HEK293T (cell line): ENCODE data around the gene MAP1LC3A.
A peak's percentile ranks its signal among the peaks of the same experiment; 100 is the strongest.

Experiments used
- CTCF ChIA-PET: fragments of 350-600 bp; formaldehyde crosslinking; extraction: SDS; loops from one replicate; lab custom pipeline; 2021; ENCODE audit warnings: antibody characterized with exemption, inconsistent platforms; lab: Yijun Ruan, JAX
- POLR2A ChIA-PET: fragments of 350-600 bp; formaldehyde crosslinking; extraction: SDS; loops from one replicate; lab custom pipeline; 2020; ENCODE audit warnings: antibody characterized with exemption, inconsistent platforms; lab: Yijun Ruan, JAX
- DNase-seq: peaks from one replicate; pipeline ENCODE4 v3.0.0; 2012; ENCODE audit warnings: mixed read lengths; ENCODE audit errors: extremely low spot score
- ARNT ChIP-seq: fragments of 450-650 bp; IDR thresholded peaks from 2 replicates; pipeline ENCODE4 v1.6.1; 2017; ENCODE audit warnings: mild to moderate bottlenecking
- BHLHE40 ChIP-seq: fragments of 450-650 bp; IDR thresholded peaks from 2 replicates; pipeline ENCODE4 v1.6.1; 2016; ENCODE audit warnings: mild to moderate bottlenecking, moderate library complexity, borderline replicate concordance
- CTBP1 ChIP-seq: fragments of 450-650 bp; IDR thresholded peaks from 2 replicates; pipeline ENCODE4 v1.6.1; 2016; ENCODE audit warnings: borderline replicate concordance
- ELF4 ChIP-seq: fragments of 450-650 bp; IDR thresholded peaks from 2 replicates; pipeline ENCODE4 v1.6.1; 2017; ENCODE audit warnings: antibody characterized with exemption
- FOXA1 ChIP-seq: fragments of 450-650 bp; IDR thresholded peaks from 2 replicates; pipeline ENCODE4 v1.6.1; 2016; ENCODE audit warnings: mild to moderate bottlenecking
- FOXK2 ChIP-seq: fragments of 450-650 bp; IDR thresholded peaks from 2 replicates; pipeline ENCODE4 v1.6.1; 2016; ENCODE audit warnings: mild to moderate bottlenecking
- FOXM1 ChIP-seq: fragments of 450-650 bp; IDR thresholded peaks from 2 replicates; pipeline ENCODE4 v1.6.1; 2017; ENCODE audit warnings: mild to moderate bottlenecking, borderline replicate concordance
- HDGF ChIP-seq: fragments of 450-650 bp; IDR thresholded peaks from 2 replicates; pipeline ENCODE4 v1.6.1; 2017; ENCODE audit warnings: antibody characterized with exemption, borderline replicate concordance
- L3MBTL2 ChIP-seq: fragments of 450-650 bp; conservative IDR thresholded peaks from 2 replicates; pipeline ENCODE4 v1.6.1; 2016; ENCODE audit warnings: mild to moderate bottlenecking
- LEF1 ChIP-seq: fragments of 450-650 bp; IDR thresholded peaks from 2 replicates; pipeline ENCODE4 v1.6.1; 2017; ENCODE audit warnings: mild to moderate bottlenecking, borderline replicate concordance
- NFRKB ChIP-seq: fragments of 450-650 bp; IDR thresholded peaks from 2 replicates; pipeline ENCODE4 v1.6.1; 2016; ENCODE audit warnings: mild to moderate bottlenecking, moderate library complexity
- SP1 ChIP-seq: fragments of 450-650 bp; IDR thresholded peaks from 2 replicates; pipeline ENCODE4 v1.6.1; 2017
- SUZ12 ChIP-seq: fragments of 450-650 bp; IDR thresholded peaks from 2 replicates; pipeline ENCODE4 v1.6.1; 2016; ENCODE audit warnings: mild to moderate bottlenecking
- TARDBP ChIP-seq: fragments of 450-650 bp; IDR thresholded peaks from 2 replicates; pipeline ENCODE4 v1.6.1; 2016
- ZNF384 ChIP-seq: fragments of 450-650 bp; IDR thresholded peaks from 2 replicates; pipeline ENCODE4 v1.6.1; 2016
- TF ChIP-seq, protein P1 (sequence below): fragments of 450-650 bp; IDR thresholded peaks from 2 replicates; pipeline ENCODE4 v1.6.1; 2016

Gene MAP1LC3A

DNA sequence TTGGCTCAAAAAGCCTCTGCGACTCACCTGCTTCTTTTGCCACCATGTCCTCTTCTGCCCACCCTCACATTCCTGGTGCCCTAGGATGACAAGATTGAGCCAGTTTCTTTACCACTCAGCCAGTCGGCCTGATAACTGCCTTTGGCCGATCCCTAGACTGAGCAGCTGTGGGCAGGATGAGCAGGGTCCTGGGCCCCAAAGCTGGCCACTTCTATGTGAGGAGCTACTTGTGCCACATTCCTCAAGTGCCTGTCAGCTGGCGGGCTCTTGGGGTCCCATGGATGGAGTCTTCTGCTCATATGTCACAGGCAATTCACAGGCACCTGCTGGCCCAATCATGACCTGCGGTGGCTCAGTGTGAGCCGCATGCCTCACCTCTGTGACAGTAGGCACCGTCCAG, 25.8 kb upstream of the MAP1LC3A start:
- no peak for TF ChIP-seq L3MBTL2
- TF ChIP-seq ARNT: no peak
- TF ChIP-seq SP1: no peak
- TF ChIP-seq BHLHE40: no peak
- TF ChIP-seq HDGF: no peak
- POLR2A ChIA-PET: interaction anchor here (3.0 kb wide), 1 partner anchor 17 kb away, joined by 13 read pairs; the partner anchor contains the start of gene DYNLRB1
- CTCF ChIA-PET: interaction anchor here (1.7 kb wide), 1 partner anchor 220 kb away, joined by 5 read pairs; no protein-coding TSS in a partner anchor
- DNase-seq: no peak

DNA sequence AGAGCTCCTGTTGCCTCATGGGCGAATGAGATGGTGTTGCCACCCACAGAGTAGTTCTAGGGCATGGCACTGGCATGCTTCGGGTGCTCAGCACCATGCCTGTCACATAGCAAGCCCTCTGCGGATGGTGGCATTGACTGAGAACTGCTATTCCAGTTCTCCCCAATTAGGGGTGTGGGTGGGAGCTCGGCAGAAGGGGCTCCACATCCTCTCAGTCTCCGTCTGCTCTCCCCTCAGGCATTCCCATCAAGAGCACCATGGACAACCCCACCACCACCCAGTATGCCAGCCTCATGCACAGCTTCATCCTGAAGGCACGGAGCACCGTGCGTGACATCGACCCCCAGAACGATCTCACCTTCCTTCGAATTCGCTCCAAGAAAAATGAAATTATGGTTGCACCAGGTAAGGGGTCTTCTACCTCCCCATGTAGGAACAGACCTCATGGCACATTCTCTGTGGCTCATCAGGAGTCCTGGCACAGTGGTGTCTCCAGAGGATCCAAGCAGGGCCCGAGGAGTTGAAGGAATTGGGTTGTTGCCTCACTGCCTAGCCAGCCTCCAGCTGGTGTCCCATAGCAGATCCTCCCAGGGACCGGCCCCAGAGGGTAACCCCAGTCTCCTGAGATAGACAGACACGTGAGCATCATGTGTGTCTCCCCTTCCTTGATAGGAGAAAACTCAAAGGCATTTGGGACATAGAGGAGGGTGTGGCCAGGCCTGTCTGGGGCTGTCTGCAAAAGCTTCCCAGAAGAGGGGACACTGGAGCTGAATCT, 23.9 kb upstream of the MAP1LC3A start:
- DNase-seq: no peak
- POLR2A ChIA-PET: no interaction called here
- TF ChIP-seq FOXK2: no peak
- no peak for TF ChIP-seq NFRKB
- TF ChIP-seq SUZ12: no peak
- TF ChIP-seq FOXM1: no peak
- no peak for TF ChIP-seq TARDBP
- TF ChIP-seq L3MBTL2: no peak
- no peak for TF ChIP-seq ZNF384
- TF ChIP-seq HDGF: no peak
- no peak for TF ChIP-seq SP1
- TF ChIP-seq BHLHE40: no peak
- no peak for TF ChIP-seq ELF4
- TF ChIP-seq ARNT: no peak
- TF ChIP-seq CTBP1: no peak
- TF ChIP-seq FOXA1: no peak
- TF ChIP-seq, protein P1, sequence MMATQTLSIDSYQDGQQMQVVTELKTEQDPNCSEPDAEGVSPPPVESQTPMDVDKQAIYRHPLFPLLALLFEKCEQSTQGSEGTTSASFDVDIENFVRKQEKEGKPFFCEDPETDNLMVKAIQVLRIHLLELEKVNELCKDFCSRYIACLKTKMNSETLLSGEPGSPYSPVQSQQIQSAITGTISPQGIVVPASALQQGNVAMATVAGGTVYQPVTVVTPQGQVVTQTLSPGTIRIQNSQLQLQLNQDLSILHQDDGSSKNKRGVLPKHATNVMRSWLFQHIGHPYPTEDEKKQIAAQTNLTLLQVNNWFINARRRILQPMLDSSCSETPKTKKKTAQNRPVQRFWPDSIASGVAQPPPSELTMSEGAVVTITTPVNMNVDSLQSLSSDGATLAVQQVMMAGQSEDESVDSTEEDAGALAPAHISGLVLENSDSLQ: no peak
- no peak for TF ChIP-seq LEF1
- CTCF ChIA-PET: no interaction called here

DNA sequence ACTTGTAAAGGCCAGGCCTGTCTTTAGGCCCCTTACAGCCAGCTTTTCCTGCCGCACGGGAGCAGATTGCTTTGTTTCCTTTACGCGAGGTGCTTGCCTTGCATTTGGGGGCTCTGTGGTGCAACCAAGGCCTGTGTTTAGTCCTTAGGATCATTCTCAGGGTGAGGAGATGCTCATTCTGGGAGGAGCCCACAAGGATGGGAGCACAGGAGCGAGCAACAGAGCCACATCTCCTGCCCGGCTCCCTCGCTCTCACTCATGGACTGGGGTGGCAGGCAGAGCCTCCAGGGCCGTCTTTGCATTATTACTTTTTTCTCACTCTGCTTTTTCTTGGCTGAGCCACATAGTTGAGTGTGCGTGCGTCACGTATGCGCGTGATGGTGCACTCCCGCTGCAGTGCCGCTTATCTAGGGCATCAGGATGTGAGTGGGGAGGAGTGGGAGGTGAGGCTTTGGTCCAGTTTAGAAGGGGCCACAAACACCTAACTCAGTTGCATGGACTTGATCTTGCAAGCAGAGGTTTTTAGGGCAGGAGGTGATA, 23.1 kb upstream of the MAP1LC3A start:
- DNase-seq: no peak
- ChIA-PET CTCF (no interaction called here), POLR2A (no interaction called here)
- TF ChIP-seq TARDBP (no peak), ZNF384 (no peak), CTBP1 (no peak), NFRKB (no peak), FOXK2 (no peak), FOXA1 (no peak), HDGF (no peak), SUZ12 (no peak), BHLHE40 (no peak), ARNT (no peak), LEF1 (no peak), L3MBTL2 (no peak), FOXM1 (no peak), SP1 (no peak), ELF4 (no peak)
- TF ChIP-seq, protein P1: no peak

DNA sequence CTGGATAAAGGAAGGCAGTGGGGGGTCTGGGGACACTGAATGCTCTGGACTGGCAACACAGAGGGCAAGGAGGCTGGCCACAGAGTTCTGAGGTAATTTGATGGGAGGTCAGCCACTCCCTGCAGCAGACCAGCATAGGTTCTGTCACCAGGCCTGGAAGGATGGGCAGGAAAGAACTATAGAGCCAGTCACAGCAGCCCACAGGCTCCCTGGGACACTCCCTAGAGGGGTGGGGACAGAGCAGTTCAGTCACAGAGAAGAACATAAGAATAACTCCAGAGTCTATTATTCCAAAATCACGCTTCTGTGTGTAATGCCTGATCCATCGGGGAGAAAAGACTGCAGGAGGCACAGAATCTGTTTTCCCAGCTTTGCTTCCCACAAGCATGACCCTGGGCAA, 22.7 kb upstream of the MAP1LC3A start:
- TF ChIP-seq ELF4 (no peak), ARNT (no peak), HDGF (no peak), ZNF384 (no peak), CTBP1 (no peak), FOXA1 (no peak), NFRKB (no peak), SUZ12 (no peak), TARDBP (no peak), SP1 (no peak), BHLHE40 (no peak), L3MBTL2 (no peak)
- TF ChIP-seq, protein P1: no peak
- no peak for DNase-seq
- POLR2A ChIA-PET: no interaction called here
- CTCF ChIA-PET: interaction anchor here (0.6 kb wide), 1 partner anchor 237 kb away, joined by 3 read pairs; no protein-coding TSS in a partner anchor

DNA sequence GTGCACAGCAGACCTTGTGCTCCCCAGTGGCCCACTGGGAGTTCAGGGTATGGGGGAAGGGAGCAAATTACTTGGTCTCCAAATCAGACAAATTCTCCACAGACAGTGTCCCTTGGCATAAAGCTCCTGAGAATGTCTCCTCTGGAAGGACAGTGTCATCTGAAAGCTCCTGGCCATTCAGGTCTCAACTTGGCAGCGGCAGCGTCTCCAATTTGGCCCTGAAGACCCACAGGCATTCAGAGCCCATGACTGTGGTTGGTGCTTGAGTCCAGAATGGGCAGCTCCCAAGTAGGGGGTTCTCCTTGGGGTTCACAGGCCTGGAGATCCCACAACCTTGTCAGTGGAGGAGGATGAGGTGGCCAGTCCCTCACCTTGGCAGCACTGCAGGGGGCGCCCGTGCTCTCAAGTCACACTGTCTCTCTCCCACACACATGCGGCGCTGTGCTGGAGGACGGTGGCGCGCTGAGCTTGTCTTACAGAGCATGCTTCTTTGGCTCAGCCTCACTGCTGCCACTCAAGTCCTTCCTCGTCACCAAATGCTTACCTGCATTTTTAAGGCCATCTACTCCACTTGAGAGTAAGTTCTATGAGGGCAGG, 21.6 kb upstream of the MAP1LC3A start:
- TF ChIP-seq ZNF384 (no peak), SP1 (no peak), ELF4 (no peak), SUZ12 (no peak), L3MBTL2 (no peak), LEF1 (no peak), CTBP1 (no peak), FOXM1 (no peak), BHLHE40 (no peak), HDGF (no peak)
- TF ChIP-seq, protein P1: no peak; the same call in 1 of the 2 replicates
- ChIA-PET POLR2A (no interaction called here), CTCF (interaction anchor here (0.5 to 1.4 kb wide), 9 partner anchors 13 to 233 kb away, joined by 3 to 15 read pairs (median 3); no protein-coding TSS in a partner anchor)
- peak; percentile 45 for DNase-seq
